Measurements from ENCODE around the gene AACS.

Gene AACS

GRCh38 chr12:125192690-125193221, 127.5 kb downstream of the AACS start (continued):
- TF ChIP-seq PRDM4 (tag by site-specific recombination; IDR thresholded peaks at IDR 0.05) (no peak), PATZ1 (tag by site-specific recombination; IDR thresholded peaks at IDR 0.05) (no peak), ZNF585B (tag by site-specific recombination; IDR thresholded peaks at IDR 0.05) (no peak), ZNF274 (IDR thresholded peaks at IDR 0.05; ENCODE audit: low read length) (no peak), ZNF274 (tag by site-specific recombination; IDR thresholded peaks at IDR 0.05; ENCODE audit: borderline replicate concordance) (no peak), ZFP41 (tag by site-specific recombination; IDR thresholded peaks at IDR 0.05; ENCODE audit: borderline replicate concordance) (no peak), ZBTB48 (tag by site-specific recombination; IDR thresholded peaks at IDR 0.05) (no peak), ZBTB44 (tag by site-specific recombination; IDR thresholded peaks at IDR 0.05) (no peak), ZNF138 (tag by site-specific recombination; IDR thresholded peaks at IDR 0.05; ENCODE audit: borderline replicate concordance) (no peak)
